Esophagus squamous epithelium (tissue), 5 donors: ENCODE measurements around the gene PYGB. TPM values are rescaled to one million over a fixed set of nuclear protein-coding genes. Genes with fewer than 3 reads are reported as not detected.

Experiments used
- DNase-seq: peaks from one replicate; lab custom pipeline; 2025; lab: John Stamatoyannopoulos, UW
- H3K27ac ChIP-seq, 4 donors: fragments of 200-600 bp; sonication (generic); one replicate each; pipeline ENCODE4 v1.5.1; 2016 to 2019; ENCODE audit warnings: mild to moderate bottlenecking in 1 of 4
- H3K27me3 ChIP-seq, 4 donors: fragments of 200-600 bp; sonication (generic); 1 replicate in 3 of 4; 2 replicates in 1 of 4; pipeline versions ENCODE4 v1.5.1 to v1.6.0; 2017 to 2021; ENCODE audit warnings: antibody characterized with exemption in 1 of 4
- H3K36me3 ChIP-seq, 3 donors: fragments of 200-600 bp; sonication (generic); one replicate each; pipeline ENCODE4 v1.5.1; 2016 to 2019
- H3K4me1 ChIP-seq, 3 donors: fragments of 200-600 bp; sonication (generic); one replicate each; pipeline ENCODE4 v1.5.1; 2017 to 2019
- H3K4me3 ChIP-seq, 4 donors: fragments of 200-600 bp; sonication (generic); 1 replicate in 3 of 4; 2 replicates in 1 of 4; pipeline ENCODE4 v1.5.1; 2016 to 2019; ENCODE audit warnings: mild to moderate bottlenecking in 2 of 4, moderate library complexity in 1 of 4
- H3K9me3 ChIP-seq, 3 donors: fragments of 200-600 bp; sonication (generic); one replicate each; pipeline ENCODE4 v1.5.1; 2016 to 2019
- POLR2A ChIP-seq, 4 donors: fragments of 450-650 bp; IDR thresholded peaks; one replicate each; pipeline ENCODE4 v1.6.1; 2017; ENCODE audit warnings: antibody characterized with exemption in 4 of 4, mild to moderate bottlenecking in 4 of 4, moderate library complexity in 3 of 4
- WGBS, 2 donors: methylation state at CpG; one replicate each; pipeline ENCODE4 v1.1.5; 2018; 5-methylcytosine and 5-hydroxymethylcytosine counted together
- intact Hi-C: fragments of 100-400 bp; cut with DNase I; formaldehyde crosslinking; loops from one replicate; pipeline ENCODE4 v1.15.0; 2022
- total RNA-seq, 4 donors: library from RNA; depleted of rRNA; stranded (reverse); fragments of >200 nt; gene quantifications; one replicate each; pipeline ENCODE4 v1.1.0, GENCODE V29; 2016
- TF ChIP-seq, protein P1 (sequence below), 6 experiments: fragments of 450-650 bp in 4 of 6; fragments of 200-600 bp in 2 of 6; sonication (generic) in 2 of 6; IDR thresholded peaks; one replicate each; pipeline ENCODE4 v1.5.1; 2016 to 2019; ENCODE audit warnings: antibody characterized with exemption in 6 of 6, mild to moderate bottlenecking in 4 of 6, moderate library complexity in 4 of 6
- donor health status: DM: yes; HTN: yes; CAD: no.

Gene PYGB
- total RNA-seq, 4 donors from 2014 or later, result 70.8 to 127 (median 95.6) TPM

DNA sequence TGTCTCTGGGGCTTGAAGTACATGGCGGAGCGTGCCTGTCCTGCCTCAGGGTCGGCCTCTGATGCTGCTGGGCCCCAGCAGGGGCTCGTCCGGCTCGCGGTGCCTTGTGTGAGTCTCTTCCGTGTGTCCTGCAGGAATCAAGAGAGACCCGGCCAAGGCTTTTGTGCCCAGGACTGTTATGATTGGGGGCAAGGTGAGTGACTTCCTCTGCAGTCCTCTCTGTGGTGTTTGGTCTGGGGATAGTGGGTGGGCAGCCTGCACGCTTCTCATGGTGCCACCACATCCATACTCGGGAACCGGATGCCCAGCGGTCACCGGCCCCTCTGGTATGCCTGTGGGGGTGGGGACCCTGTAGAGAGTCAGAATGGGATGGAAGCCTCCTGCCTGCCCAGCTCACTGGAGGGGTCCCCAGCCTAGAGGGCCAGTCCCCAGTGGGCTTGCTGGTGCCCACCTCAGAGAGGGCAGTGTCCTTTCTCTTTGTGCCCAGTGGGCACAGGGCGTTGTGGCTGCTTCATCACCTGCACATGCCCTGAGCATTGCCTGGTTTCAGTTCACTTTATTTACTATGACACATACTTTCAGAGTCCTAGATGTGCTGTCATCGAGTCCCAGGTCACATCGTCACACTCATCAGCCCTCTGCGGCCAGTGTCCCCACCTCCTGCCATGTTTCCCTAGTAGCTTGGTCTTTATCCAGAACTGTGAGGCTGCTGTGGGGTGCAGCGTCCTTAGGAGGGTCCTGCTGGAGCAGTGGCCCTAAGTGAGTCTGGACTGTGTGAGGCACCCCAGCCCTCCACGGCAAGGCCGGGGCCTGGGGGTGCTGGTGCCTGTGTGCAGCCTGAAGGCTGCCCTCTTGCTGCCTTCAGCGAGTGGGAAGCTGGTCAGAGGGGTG lies 40.7 kb downstream of the PYGB start:
- H3K9me3 ChIP-seq, result no peaks in the 10 kb centered on the region
- TF ChIP-seq POLR2A (IDR thresholded peaks at IDR 0.05), result no peak
- peaks cover 30 to 100% (median 57%) of the 10 kb centered on the region in 3 donors for H3K36me3 ChIP-seq
- no peak overlapping the region for H3K4me3 ChIP-seq
- no peaks in the 10 kb centered on the region for H3K27me3 ChIP-seq
- 75 to 87% methylated on average over 3 to 10 of the region's 22 CpGs for WGBS, 2 donors
- intact Hi-C loops, result loop anchor here (10.0 kb wide), 1 partner anchor 74 kb away; no protein-coding TSS in a partner anchor
- no peak for DNase-seq
- peaks cover 2 to 17% (median 7%) of the 10 kb centered on the region in 3 donors for H3K4me1 ChIP-seq
- H3K27ac ChIP-seq, result peak overlapping the region in 1 of 4 donors; percentile 49

DNA sequence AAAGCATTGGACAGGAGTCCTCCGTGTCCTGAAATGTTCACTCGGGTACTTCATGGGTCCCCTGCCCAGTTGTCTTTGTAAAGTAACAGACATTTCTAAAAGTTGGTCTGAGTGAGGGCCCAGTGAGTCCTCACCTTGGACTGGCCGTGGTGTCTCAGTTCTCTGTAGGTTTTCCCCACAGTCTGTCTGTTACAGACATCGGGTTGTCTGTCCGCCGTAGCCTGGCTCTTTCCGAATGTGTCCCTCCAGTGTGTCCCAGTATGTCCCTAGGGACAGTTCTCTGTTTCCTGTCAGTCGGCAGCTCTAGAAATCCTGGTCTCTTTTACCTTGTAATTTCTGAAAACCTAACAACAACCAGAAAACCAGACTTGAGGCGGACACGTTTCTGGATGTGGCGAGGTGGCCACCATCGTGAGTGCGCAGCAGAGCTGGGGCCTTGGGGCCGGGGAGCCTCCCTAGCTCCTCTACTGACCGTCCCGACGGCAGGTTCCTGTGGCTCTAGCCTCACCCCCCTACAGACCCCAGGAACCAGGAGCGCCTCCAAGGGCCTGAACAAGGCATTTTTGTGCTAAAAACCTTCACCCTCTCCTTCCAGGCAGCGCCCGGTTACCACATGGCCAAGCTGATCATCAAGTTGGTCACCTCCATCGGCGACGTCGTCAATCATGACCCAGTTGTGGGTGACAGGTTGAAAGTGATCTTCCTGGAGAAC lies 42.2 kb downstream of the PYGB start:
- no peak overlapping the region for H3K27ac ChIP-seq
- DNase-seq, result no peak
- intact Hi-C loops, result loop anchor here (10.0 kb wide), 2 partner anchors 75 to 105 kb away; partner anchors contain the start of gene ABHD12
- no peak overlapping the region for H3K4me3 ChIP-seq
- H3K9me3 ChIP-seq, result no peaks in the 10 kb centered on the region
- peaks cover 12 to 32% (median 22%) of the 10 kb centered on the region in 3 donors for H3K4me1 ChIP-seq
- no peak for TF ChIP-seq POLR2A (IDR thresholded peaks at IDR 0.05)
- TF ChIP-seq, protein P1, sequence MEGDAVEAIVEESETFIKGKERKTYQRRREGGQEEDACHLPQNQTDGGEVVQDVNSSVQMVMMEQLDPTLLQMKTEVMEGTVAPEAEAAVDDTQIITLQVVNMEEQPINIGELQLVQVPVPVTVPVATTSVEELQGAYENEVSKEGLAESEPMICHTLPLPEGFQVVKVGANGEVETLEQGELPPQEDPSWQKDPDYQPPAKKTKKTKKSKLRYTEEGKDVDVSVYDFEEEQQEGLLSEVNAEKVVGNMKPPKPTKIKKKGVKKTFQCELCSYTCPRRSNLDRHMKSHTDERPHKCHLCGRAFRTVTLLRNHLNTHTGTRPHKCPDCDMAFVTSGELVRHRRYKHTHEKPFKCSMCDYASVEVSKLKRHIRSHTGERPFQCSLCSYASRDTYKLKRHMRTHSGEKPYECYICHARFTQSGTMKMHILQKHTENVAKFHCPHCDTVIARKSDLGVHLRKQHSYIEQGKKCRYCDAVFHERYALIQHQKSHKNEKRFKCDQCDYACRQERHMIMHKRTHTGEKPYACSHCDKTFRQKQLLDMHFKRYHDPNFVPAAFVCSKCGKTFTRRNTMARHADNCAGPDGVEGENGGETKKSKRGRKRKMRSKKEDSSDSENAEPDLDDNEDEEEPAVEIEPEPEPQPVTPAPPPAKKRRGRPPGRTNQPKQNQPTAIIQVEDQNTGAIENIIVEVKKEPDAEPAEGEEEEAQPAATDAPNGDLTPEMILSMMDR (IDR thresholded peaks at IDR 0.05), result no peak
- WGBS, 2 donors, result 94 to 95% methylated on average over 14 to 17 of the region's 24 CpGs
- H3K27me3 ChIP-seq, result no peaks in the 10 kb centered on the region
- H3K36me3 ChIP-seq, result peaks cover 36 to 99% (median 45%) of the 10 kb centered on the region in 3 donors

DNA sequence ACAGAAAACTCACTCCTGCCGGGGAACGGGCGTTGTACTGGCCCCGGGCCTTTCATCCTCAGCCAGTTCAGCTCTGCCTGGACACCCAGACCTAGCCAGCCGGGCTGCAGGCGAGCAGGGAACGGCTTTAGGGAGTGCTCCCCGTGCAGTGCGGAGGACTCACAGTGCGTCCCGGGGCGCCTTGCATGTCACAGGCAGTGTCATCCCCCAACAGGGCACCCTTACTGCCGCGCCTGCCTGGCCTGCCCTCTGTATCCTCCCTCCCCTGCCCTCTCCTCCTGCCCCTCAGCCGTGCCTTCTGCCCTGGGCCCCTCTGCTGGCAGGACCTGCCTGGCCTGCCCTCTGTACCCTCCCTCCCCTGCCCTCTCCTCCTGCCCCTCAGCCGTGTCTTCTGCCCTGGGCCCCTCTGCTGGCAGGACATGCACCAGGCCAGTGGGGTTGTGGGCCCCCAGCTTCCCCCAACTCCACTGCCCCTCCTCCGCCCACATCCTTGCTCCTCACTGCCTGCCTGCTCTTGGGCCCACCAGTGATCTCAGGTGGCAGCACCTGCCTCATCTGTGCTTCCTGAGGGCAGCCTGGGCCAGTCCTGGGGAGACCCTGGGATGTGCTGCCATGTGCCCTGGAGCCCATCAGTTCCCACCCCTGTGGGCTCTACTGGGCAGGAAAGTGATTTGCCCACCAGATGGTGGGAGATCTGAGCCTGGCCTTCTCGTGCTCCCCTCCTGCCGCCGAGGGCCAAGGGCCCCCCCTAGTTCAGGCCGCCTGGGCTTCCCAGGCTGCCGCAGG lies 43.0 kb downstream of the PYGB start:
- H3K9me3 ChIP-seq, result no peaks in the 10 kb centered on the region
- no peak overlapping the region for H3K4me3 ChIP-seq
- H3K36me3 ChIP-seq, result peaks cover 36 to 99% (median 41%) of the 10 kb centered on the region in 3 donors
- intact Hi-C loops, result loop anchor here (10.0 kb wide), 1 partner anchor 104 kb away; the partner anchor contains the start of gene ABHD12
- 86 to 87% methylated on average over 7 to 15 of the region's 22 CpGs for WGBS, 2 donors
- H3K27ac ChIP-seq, result peak overlapping the region in 1 of 4 donors; percentile 29
- TF ChIP-seq, protein P1 (IDR thresholded peaks at IDR 0.05), result no peak
- TF ChIP-seq POLR2A (IDR thresholded peaks at IDR 0.05), result no peak
- no peaks in the 10 kb centered on the region for H3K27me3 ChIP-seq
- H3K4me1 ChIP-seq, result peaks cover 19 to 40% (median 30%) of the 10 kb centered on the region in 3 donors
- DNase-seq, result no peak

DNA sequence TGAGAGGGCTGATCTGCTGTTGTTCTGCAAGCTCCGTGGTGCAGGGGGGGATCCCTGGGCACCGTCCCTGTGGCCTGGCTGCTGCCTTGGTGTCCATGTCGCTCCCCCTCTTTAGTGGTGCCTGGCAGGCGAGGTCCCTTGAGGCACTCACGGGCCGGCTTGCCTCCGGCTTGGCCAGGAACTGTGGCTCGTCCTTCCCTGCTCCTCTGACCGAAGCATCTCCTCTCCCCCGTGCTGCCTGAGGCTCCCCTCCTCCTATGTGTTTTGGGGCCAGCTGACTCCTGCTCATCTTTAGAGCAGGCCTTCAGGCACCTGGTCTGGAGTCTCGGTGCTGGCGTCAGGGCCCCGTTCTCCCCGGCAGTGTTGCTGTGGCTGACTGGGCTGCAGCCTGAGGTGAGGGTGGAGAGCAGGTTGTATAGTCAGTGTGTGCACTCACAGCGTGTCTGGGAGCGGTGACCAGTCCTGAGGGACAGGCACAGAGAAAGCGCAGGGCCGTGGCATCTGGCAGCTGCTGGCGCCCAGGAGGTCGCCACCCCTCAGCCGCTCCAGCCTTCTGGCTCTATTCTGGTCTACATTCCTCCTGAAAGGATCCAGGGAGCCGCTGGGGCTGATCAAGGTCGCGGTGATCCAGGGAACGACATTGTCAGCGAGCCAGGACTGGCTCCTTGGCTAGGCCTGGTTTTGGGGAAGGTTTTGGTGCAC lies 43.7 kb downstream of the PYGB start:
- H3K27me3 ChIP-seq, result no peaks in the 10 kb centered on the region
- peaks cover 22 to 48% (median 37%) of the 10 kb centered on the region in 3 donors for H3K4me1 ChIP-seq
- H3K9me3 ChIP-seq, result no peaks in the 10 kb centered on the region
- TF ChIP-seq, protein P1 (IDR thresholded peaks at IDR 0.05), result no peak
- intact Hi-C loops, result loop anchor here (10.0 kb wide), 1 partner anchor 103 kb away; the partner anchor contains the start of gene ABHD12
- peaks cover 41 to 99% (median 44%) of the 10 kb centered on the region in 3 donors for H3K36me3 ChIP-seq
- H3K27ac ChIP-seq, result peak overlapping the region in 1 of 4 donors; percentile 29
- DNase-seq, result no peak
- WGBS, 2 donors, result 80 to 84% methylated on average over 10 to 12 of the region's 26 CpGs
- no peak overlapping the region for H3K4me3 ChIP-seq
